Lower leg skin (tissue), 3 donors: ENCODE results near the gene CRYBG2.

ENCODE experiments used
- POLR2A ChIP-seq, 2 donors: fragments of 450-650 bp; IDR thresholded peaks; one replicate each; pipeline ENCODE4 v1.6.1; 2016 to 2017; ENCODE audit warnings: antibody characterized with exemption in 2 of 2, mild to moderate bottlenecking in 1 of 2, moderate library complexity in 1 of 2
- TF ChIP-seq, protein P1 (sequence below), 3 donors: fragments of 450-650 bp; IDR thresholded peaks; one replicate each; pipeline ENCODE4 v1.5.1; 2016; ENCODE audit warnings: antibody characterized with exemption in 3 of 3, mild to moderate bottlenecking in 3 of 3, moderate library complexity in 2 of 3

DNA sequence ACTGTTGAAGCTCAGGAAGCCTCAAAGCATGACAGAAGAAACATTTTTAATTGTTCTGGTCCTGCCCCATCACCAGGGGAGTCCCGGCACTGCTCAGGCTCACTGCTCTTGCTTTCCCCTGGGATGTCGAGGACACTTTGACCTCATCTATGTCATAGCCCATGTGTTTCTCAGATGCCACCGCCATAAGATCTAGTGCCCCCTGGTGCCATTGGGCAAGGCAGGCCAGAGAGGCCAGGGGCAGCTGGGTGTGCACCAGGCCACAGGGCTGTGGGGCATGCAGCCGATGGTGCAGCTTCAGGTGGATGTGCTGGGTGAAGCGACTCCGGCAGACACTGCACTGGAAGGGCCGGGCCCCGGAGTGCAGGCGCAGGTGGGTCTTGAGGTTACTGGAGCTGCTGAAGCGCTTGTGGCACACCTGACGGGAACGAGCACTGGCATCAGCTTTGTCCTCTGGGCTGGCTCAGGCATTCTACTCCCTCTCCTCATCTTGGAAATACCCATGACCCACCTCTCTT lies 7.7 kb upstream of the CRYBG2 start:
- no peak for TF ChIP-seq POLR2A (IDR thresholded peaks at IDR 0.05)
- TF ChIP-seq, protein P1, sequence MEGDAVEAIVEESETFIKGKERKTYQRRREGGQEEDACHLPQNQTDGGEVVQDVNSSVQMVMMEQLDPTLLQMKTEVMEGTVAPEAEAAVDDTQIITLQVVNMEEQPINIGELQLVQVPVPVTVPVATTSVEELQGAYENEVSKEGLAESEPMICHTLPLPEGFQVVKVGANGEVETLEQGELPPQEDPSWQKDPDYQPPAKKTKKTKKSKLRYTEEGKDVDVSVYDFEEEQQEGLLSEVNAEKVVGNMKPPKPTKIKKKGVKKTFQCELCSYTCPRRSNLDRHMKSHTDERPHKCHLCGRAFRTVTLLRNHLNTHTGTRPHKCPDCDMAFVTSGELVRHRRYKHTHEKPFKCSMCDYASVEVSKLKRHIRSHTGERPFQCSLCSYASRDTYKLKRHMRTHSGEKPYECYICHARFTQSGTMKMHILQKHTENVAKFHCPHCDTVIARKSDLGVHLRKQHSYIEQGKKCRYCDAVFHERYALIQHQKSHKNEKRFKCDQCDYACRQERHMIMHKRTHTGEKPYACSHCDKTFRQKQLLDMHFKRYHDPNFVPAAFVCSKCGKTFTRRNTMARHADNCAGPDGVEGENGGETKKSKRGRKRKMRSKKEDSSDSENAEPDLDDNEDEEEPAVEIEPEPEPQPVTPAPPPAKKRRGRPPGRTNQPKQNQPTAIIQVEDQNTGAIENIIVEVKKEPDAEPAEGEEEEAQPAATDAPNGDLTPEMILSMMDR (IDR thresholded peaks at IDR 0.05) = no peak
